Sciatic nerve (tissue), 2 donors: ENCODE results near the gene PIGZ. TPM values are rescaled to one million over a fixed set of nuclear protein-coding genes. Genes with fewer than 3 reads are reported as not detected.

Experiments used
- ATAC-seq: fragments of 200-7000 bp; cut with Tn5 transposase; one replicate; pipeline ENCODE4 v1.9.1; 2020; ENCODE audit warnings: mild to moderate bottlenecking, moderate library complexity
- DNase-seq: peaks from one replicate; pipeline ENCODE4 v3.0.0-alpha.2; 2020; ENCODE audit warnings: low spot score
- intact Hi-C: fragments of 100-400 bp; cut with DNase I; formaldehyde crosslinking; loops from one replicate; pipeline ENCODE4 v1.14.2; 2022
- total RNA-seq: library from RNA; stranded (reverse); fragmentation: NEBNext Ultra II Directional; extraction: Animal tissue kit (Norgen Biotek cat#: 25700); gene quantifications from one replicate; pipeline ENCODE4 v1.2.1, GENCODE V29; 2021
- donor health status: DM: no; HTN: no; CAD: no.
- donor health status: DM: no; HTN: no; CAD: no.

The PIGZ gene
- total RNA-seq, 1 donor from 2014 or later, result 5.4 TPM

GRCh38 chr3:196936288-196936687, 32.3 kb downstream of the PIGZ start:
- intact Hi-C loops, result no loop called here
- ATAC-seq (no peak), DNase-seq (no peak)

GRCh38 chr3:196932600-196932999, 36.0 kb downstream of the PIGZ start:
- intact Hi-C loops, result no loop called here
- ATAC-seq, result no peak
- no peak for DNase-seq

- no peak for DNase-seq
- intact Hi-C loops, result no loop called here
These were observed 36.6 kb downstream of the PIGZ start for GRCh38 chr3:196931828-196932587.

GRCh38 chr3:196931157-196931556, 37.5 kb downstream of the PIGZ start:
- DNase-seq (no peak), ATAC-seq (no peak)
- intact Hi-C loops, result no loop called here

More at GRCh38 chr3:196931828-196932587, 36.6 kb downstream of the PIGZ start:
- no peak for ATAC-seq

DNA sequence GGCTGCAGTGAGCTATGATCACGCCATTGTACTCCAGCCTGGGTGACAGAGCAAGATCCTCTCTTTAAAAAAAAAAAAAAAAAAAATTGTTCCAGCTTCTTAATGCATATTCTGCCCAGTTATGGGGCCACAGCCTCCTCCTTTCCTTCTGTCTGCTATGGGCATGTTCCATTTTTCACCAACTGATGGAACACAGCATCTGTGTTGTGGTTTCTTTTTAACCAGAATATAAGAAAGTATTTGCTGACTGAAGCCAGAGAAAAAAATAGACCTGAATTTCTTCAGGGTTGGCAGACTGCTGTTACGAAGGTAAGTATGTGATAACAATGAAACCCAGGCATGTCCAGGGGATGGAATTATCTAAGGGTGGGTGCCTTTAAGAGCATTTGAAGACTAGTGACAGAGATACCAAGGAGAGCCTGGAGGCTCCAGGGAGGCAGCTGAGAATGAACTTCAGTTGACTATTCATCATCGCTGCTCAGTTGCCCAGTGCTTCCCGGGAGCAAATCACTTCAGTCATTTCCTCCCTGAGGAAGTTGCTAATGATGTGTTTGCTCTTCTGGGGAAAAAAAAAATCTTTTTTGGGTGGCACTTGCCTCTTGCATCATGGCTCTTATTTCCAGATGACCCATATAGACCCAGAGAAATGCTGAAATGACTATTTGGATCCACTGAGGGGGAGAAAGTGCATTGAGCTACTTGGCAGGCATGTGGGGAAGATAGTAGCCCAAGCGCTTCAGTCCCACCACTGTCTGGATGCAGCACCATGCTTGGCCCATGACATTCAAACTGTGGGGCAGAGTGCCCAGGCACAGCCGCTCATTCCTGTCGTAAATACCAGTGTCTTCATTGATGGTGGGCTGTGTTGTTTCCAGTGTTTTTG, 40.8 kb downstream of the PIGZ start:
- intact Hi-C loops, result no loop called here
- no peak for ATAC-seq
- no peak for DNase-seq

DNA sequence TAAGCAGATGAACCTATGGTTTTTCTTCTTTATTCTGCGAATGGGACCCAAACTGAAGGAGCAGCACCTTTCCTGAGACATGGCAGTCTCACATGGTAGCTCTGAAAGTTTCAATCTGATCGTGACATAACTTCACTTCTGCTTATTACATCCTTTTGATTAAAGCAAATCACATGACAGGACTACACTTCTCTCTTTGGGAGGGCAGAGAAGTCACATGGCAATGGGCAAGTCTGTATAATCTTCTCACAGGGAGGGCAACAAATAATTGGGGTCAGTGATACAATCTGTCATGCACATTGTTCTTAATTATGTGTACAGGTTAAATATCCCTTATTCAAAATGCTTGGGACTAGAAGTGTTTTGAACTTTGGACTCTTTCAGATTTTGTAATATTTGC, 47.9 kb downstream of the PIGZ start:
- DNase-seq (no peak), ATAC-seq (no peak)
- intact Hi-C loops, result no loop called here

- intact Hi-C loops, result no loop called here
- DNase-seq, result no peak
- ATAC-seq, result no peak
These were observed 49.7 kb downstream of the PIGZ start for GRCh38 chr3:196918968-196919367.

DNA sequence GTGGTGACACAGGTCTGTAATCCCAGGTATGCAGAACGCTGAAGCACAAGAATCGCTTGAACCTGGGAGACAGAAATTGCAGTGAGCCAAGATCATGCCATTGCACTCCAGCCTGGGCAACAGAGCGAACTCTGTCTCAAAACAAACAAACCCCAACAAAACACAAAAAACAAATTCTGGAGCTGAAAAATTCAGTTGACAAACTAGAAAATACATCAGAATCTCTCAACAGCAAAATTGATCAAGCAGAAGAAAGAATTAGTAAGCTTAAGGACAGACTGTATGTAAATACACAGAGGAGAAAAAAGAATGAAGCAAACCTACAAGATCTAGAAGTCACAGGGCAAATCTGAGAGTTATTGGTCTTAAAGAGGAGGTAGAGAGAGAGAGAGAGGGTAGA, 51.6 kb downstream of the PIGZ start:
- intact Hi-C loops, result no loop called here
- ATAC-seq, result no peak

GRCh38 chr3:196916221-196916620, 52.4 kb downstream of the PIGZ start:
- DNase-seq (no peak), ATAC-seq (no peak)
- intact Hi-C loops, result no loop called here

More for the DNA sequence above, 51.6 kb downstream of the PIGZ start:
- DNase-seq, result no peak

- ATAC-seq (no peak), DNase-seq (no peak)
- intact Hi-C loops, result no loop called here
These were observed 53.3 kb downstream of the PIGZ start for GRCh38 chr3:196915375-196915774.

DNA sequence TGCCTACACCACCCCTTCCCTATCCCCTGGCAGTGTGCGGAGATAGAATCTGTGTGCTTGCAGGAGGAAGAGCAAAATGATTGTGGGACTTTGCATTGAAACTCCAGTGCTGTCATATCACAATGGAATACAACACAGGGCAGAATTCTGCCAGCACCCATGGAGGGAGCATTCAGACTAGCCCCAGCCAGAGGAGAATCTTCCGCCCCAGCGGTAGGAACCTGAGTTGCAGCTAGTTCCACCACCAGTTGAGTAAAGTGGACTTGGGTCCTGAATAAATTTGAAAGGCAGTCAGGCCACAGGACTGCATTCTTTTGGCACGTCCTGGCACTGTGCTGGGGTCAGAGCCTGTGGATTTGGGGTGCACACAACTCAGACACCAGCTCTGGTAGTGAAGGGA, 53.8 kb downstream of the PIGZ start:
- ATAC-seq, result no peak

DNA sequence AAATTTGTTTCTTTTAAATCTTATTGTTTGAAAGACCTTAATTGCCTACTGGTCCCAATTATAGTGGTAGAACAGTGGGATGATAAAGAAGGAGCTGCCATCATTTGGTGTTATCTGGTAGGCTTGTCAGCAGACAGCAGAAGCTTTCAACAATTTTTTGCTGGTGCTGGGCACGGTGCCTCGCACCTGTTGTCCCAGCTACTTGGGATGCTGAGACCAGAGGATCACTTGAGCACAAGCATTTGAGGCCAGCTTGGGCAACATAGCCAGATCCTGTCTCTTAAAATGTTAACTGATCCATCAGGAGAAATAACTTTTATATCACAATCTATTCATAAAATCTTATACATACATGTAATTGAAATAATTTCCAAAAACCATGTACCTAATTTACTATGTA, 64.9 kb downstream of the PIGZ start:
- no peak for DNase-seq
- intact Hi-C loops, result no loop called here
- no peak for ATAC-seq

More for the DNA sequence above, 53.8 kb downstream of the PIGZ start:
- intact Hi-C loops, result no loop called here
- no peak for DNase-seq

- intact Hi-C loops, result no loop called here
- no peak for DNase-seq
- no peak for ATAC-seq
These were observed 66.3 kb downstream of the PIGZ start for GRCh38 chr3:196902296-196902695.

DNA sequence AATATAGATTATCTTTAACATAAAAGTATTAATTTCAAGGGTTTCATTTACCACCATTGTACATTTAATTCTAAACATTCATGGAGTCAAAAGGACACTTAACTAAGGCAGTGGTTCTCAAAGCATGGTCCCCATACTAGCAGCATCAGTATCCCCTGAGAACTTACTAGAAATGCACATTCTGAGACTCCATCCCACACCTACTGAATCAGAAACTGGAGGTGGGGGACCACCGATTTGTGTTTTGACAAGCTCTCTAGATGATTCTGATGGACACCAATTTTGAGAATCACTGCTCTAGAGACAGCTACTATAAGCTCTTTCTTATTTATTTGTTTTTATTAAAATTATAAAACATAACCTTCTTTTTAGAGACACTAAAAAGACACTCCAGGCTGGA, 66.9 kb downstream of the PIGZ start:
- intact Hi-C loops, result no loop called here

More for the DNA sequence above, 66.9 kb downstream of the PIGZ start:
- ATAC-seq, result no peak
- no peak for DNase-seq

Other genes starting within 250 kb of the PIGZ start
- 60.8 TPM for gene PAK2, start 229.0 kb downstream of the PIGZ start, total RNA-seq
- gene SENP5, start 100.9 kb downstream of the PIGZ start, total RNA-seq, result 50.3 TPM
- 39.9 TPM for gene NCBP2, start 26.3 kb downstream of the PIGZ start, total RNA-seq
- gene MELTF, start 61.0 kb upstream of the PIGZ start, total RNA-seq, result 5.3 TPM